ENCODE results near the gene KLC1.
A peak's percentile ranks its signal among the peaks of the same experiment; 100 is the strongest.
"Not testable (repeated sequence)": the region's sequence is repeated elsewhere in the genome, so short reads cannot be mapped to it uniquely, and the experiment has no call there.

KLC1 gene

GRCh38 chr14:103628684-103629502 lies at the start of gene KLC1:
Gene KLC1 (plus strand): TSS chr14:103629211. CDS start chr14:103654565, 25,354 bp downstream.
- DNase-seq, result peak; percentile 83

- DNase-seq, result no peak
These were observed 47.8 kb upstream of the KLC1 start for GRCh38 chr14:103581206-103581605.

- no peak for DNase-seq
These were observed 46.9 kb upstream of the KLC1 start for GRCh38 chr14:103581954-103582703.

GRCh38 chr14:103584326-103584915 lies 44.6 kb upstream of the KLC1 start:
- no peak for DNase-seq

- no peak for DNase-seq
These were observed 35.4 kb upstream of the KLC1 start for GRCh38 chr14:103593577-103593976.

- DNase-seq, result no peak
These were observed 34.7 kb upstream of the KLC1 start for GRCh38 chr14:103594265-103594664.

GRCh38 chr14:103597623-103598377 lies 31.2 kb upstream of the KLC1 start:
- DNase-seq, result peak; percentile 70

GRCh38 chr14:103600503-103600902 lies 28.5 kb upstream of the KLC1 start:
- no peak for DNase-seq

GRCh38 chr14:103604620-103605019 lies 24.4 kb upstream of the KLC1 start:
- no peak for DNase-seq

GRCh38 chr14:103606963-103607668 lies 21.9 kb upstream of the KLC1 start:
- no peak for DNase-seq

GRCh38 chr14:103607822-103608221 lies 21.2 kb upstream of the KLC1 start:
- DNase-seq, result no peak

- not testable (repeated sequence) for DNase-seq
These were observed 19.9 kb upstream of the KLC1 start for GRCh38 chr14:103609081-103609480.

GRCh38 chr14:103611215-103611614 lies 17.8 kb upstream of the KLC1 start:
- DNase-seq, result no peak

GRCh38 chr14:103613517-103613916 lies 15.5 kb upstream of the KLC1 start:
- DNase-seq, result no peak

GRCh38 chr14:103616635-103617300 lies 12.2 kb upstream of the KLC1 start:
- DNase-seq, result no peak

GRCh38 chr14:103619057-103619456 lies 10.0 kb upstream of the KLC1 start:
- DNase-seq, result no peak

GRCh38 chr14:103621860-103622259 lies 7.2 kb upstream of the KLC1 start:
- DNase-seq, result no peak

GRCh38 chr14:103623308-103623707 lies 5.7 kb upstream of the KLC1 start:
- no peak for DNase-seq

GRCh38 chr14:103623883-103624482 lies 5.0 kb upstream of the KLC1 start:
- DNase-seq, result no peak

- peak; percentile 67 for DNase-seq
These were observed 4.2 kb upstream of the KLC1 start for GRCh38 chr14:103624860-103625259.

- no peak for DNase-seq
These were observed 3.5 kb upstream of the KLC1 start for GRCh38 chr14:103625356-103626095.
